Measurements from ENCODE around the gene TLE6.

- TF ChIP-seq HDAC2 (IDR thresholded peaks at IDR 0.05; ENCODE audit: borderline replicate concordance in 1 of 2, low read depth in 2 of 2, low read length in 2 of 2) (no peak), CHD2 (IDR thresholded peaks at IDR 0.05; ENCODE audit: low read length) (no peak)
Measured at GRCh38 chr19:3008994-3009393, 31.6 kb downstream of the TLE6 start.
